ENCODE results near the gene TCF12. TPM values are rescaled to one million over a fixed set of nuclear protein-coding genes. Genes with fewer than 3 reads are reported as not detected.

The TCF12 gene
- total RNA-seq, 3 donors from 2014 or later = 164 to 198 (median 174) TPM

DNA sequence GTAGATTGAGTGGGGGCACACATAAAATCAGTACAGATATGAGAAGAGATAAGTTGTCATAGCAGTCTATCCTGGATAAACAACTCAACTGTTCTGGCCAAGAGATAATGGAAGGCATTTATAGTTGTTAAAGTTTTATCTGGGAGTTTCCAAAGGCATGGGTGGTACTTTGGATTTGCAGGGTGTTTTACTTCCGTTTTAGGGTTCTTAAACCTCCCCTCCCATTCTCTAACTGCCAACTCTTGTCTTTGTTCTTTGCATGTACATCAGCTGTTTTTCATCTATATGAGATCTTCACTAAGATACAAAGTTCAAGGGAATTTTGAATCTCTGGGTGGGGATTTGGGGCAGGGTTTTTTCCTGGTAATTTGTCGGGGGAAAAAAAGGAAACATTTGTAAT, 283.1 kb downstream of the TCF12 start:
- H3K4me1 ChIP-seq = peaks cover 4 to 8% of the 10 kb centered on the region in 2 donors
- H3K27me3 ChIP-seq = no peaks in the 10 kb centered on the region
- no peak for DNase-seq (ENCODE audit: low spot score in 2 of 2)
- intact Hi-C loops (cut with DNase I; ENCODE audit: low total_unique reads) = no loop called here
- no peak overlapping the region for H3K27ac ChIP-seq
- no peaks in the 10 kb centered on the region for H3K36me3 ChIP-seq
- no peak overlapping the region for H3K4me3 ChIP-seq
- TF ChIP-seq POLR2AphosphoS5 (IDR thresholded peaks at IDR 0.05) (no peak), CTCF (IDR thresholded peaks at IDR 0.05) (no peak)
- H3K9me3 ChIP-seq = no peaks in the 10 kb centered on the region

- intact Hi-C loops (cut with DNase I; ENCODE audit: low total_unique reads) = no loop called here
- no peak for TF ChIP-seq POLR2AphosphoS5 (IDR thresholded peaks at IDR 0.05)
- no peak for TF ChIP-seq POLR2A (IDR thresholded peaks at IDR 0.05)
- TF ChIP-seq CTCF (IDR thresholded peaks at IDR 0.05) = no peak
These were observed 285.5 kb downstream of the TCF12 start for GRCh38 chr15:57203906-57204305.

GRCh38 chr15:57205027-57205855, 286.8 kb downstream of the TCF12 start:
- TF ChIP-seq CTCF (IDR thresholded peaks at IDR 0.05) (no peak), POLR2AphosphoS5 (IDR thresholded peaks at IDR 0.05) (no peak), POLR2A (IDR thresholded peaks at IDR 0.05) (no peak)
- no peak for DNase-seq (ENCODE audit: low spot score in 2 of 2)
- intact Hi-C loops (cut with DNase I; ENCODE audit: low total_unique reads) = no loop called here
- H3K4me1 ChIP-seq = no peaks in the 10 kb centered on the region
- H3K9me3 ChIP-seq = no peaks in the 10 kb centered on the region
- no peaks in the 10 kb centered on the region for H3K27me3 ChIP-seq
- no peaks in the 10 kb centered on the region for H3K36me3 ChIP-seq
- no peak overlapping the region for H3K4me3 ChIP-seq
- no peak overlapping the region for H3K27ac ChIP-seq

More at GRCh38 chr15:57203906-57204305, 285.5 kb downstream of the TCF12 start:
- H3K4me3 ChIP-seq = no peak overlapping the region
- H3K36me3 ChIP-seq = no peaks in the 10 kb centered on the region
- H3K27me3 ChIP-seq = no peaks in the 10 kb centered on the region
- peaks cover 3 to 4% of the 10 kb centered on the region in 2 donors for H3K4me1 ChIP-seq
- no peak overlapping the region for H3K27ac ChIP-seq
- DNase-seq (ENCODE audit: low spot score in 2 of 2) = no peak
- H3K9me3 ChIP-seq = no peaks in the 10 kb centered on the region

DNA sequence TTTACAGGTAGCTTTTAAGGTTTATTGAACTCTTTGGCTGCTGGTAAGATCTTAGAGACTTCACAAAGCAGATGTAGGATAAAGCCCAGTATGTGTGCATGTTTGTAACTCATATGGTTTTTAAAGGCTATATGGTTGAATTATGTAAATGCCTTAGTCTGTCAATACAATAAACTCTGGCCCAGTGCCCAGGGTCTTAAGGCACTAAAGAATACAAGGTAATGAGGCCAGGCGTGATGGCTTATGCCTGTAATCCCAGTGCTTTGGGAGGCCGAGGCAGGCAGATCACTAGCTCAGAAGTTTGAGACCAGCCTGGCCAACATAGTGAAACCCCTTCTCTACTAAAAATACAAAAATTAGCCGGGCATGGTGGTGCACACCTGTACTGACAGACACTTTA, 287.6 kb downstream of the TCF12 start:
- Histone ChIP-seq H3K27ac (no peak overlapping the region), H3K4me3 (no peak overlapping the region), H3K27me3 (no peaks in the 10 kb centered on the region), H3K4me1 (no peaks in the 10 kb centered on the region), H3K9me3 (no peaks in the 10 kb centered on the region), H3K36me3 (no peaks in the 10 kb centered on the region)
- TF ChIP-seq POLR2AphosphoS5 (IDR thresholded peaks at IDR 0.05) (no peak), POLR2A (IDR thresholded peaks at IDR 0.05) (no peak)
- intact Hi-C loops (cut with DNase I; ENCODE audit: low total_unique reads) = no loop called here
- DNase-seq (ENCODE audit: low spot score in 2 of 2) = no peak

- peaks cover 0 to 6% of the 10 kb centered on the region in 2 donors for H3K4me1 ChIP-seq
- H3K36me3 ChIP-seq = no peaks in the 10 kb centered on the region
- H3K4me3 ChIP-seq = no peak overlapping the region
- H3K27ac ChIP-seq = peak overlapping the region in 1 of 2 donors; percentile 21
- no peak for DNase-seq (ENCODE audit: low spot score in 2 of 2)
- no peaks in the 10 kb centered on the region for H3K27me3 ChIP-seq
- TF ChIP-seq CTCF (IDR thresholded peaks at IDR 0.05) (peak in 2 of 3 donors; percentile 33 to 60), POLR2A (IDR thresholded peaks at IDR 0.05) (no peak)
- intact Hi-C loops (cut with DNase I; ENCODE audit: low total_unique reads) = no loop called here
- H3K9me3 ChIP-seq = no peaks in the 10 kb centered on the region
These were observed 295.4 kb downstream of the TCF12 start for GRCh38 chr15:57213862-57214261.
